Spinal cord (tissue), 10 donors: ENCODE data around the gene ADCY9. TPM values are rescaled to one million over a fixed set of nuclear protein-coding genes. Genes with fewer than 3 reads are reported as not detected.
"Not testable (repeated sequence)": the region's sequence is repeated elsewhere in the genome, so short reads cannot be mapped to it uniquely, and the experiment has no call there.

Source experiments
- DNase-seq, 6 donors: peaks; one replicate each; pipeline versions ENCODE4 v3.0.0 to v3.0.0-alpha.2; 2013 to 2015; ENCODE audit warnings: low spot score in 6 of 6, low read depth in 4 of 6
- H3K27ac ChIP-seq: one replicate; pipeline ENCODE4 v1.5.1; 2013; ENCODE audit warnings: low read depth, low read length, control low read depth
- H3K27me3 ChIP-seq: one replicate; pipeline ENCODE4 v1.6.1; 2013; ENCODE audit warnings: low read length; ENCODE audit not compliant: control insufficient read depth, insufficient read depth
- H3K36me3 ChIP-seq: one replicate; pipeline ENCODE4 v1.6.1; 2013; ENCODE audit warnings: low read length; ENCODE audit not compliant: control insufficient read depth, insufficient read depth
- H3K4me1 ChIP-seq: one replicate; pipeline ENCODE4 v1.6.1; 2013; ENCODE audit warnings: low read length; ENCODE audit not compliant: control insufficient read depth, insufficient read depth
- H3K4me3 ChIP-seq: one replicate; pipeline ENCODE4 v1.5.1; 2013; ENCODE audit warnings: low read depth, low read length, control low read depth
- H3K9me3 ChIP-seq: one replicate; pipeline ENCODE4 v1.6.1; 2013; ENCODE audit warnings: low read length; ENCODE audit not compliant: control insufficient read depth, insufficient read depth
- WGBS: methylation state at CpG from one replicate; pipeline ENCODE4 v1.1.5; 2013; ENCODE audit warnings: missing lambda C conversion rate; ENCODE audit not compliant: insufficient coverage; 5-methylcytosine and 5-hydroxymethylcytosine counted together
- polyA plus RNA-seq, 2 donors: library from polyadenylated mRNA; unstranded; fragments of 120-200 nt; gene quantifications; one replicate each; pipeline ENCODE4 v1.2.1, GENCODE V29; 2013; ENCODE audit not compliant: insufficient read length in 2 of 2
- total RNA-seq, 2 donors: library from RNA; depleted of rRNA in 1 of 2; stranded (reverse); fragments of 120-200 nt in 1 of 2; fragments of >200 nt in 1 of 2; gene quantifications; one replicate each; pipeline versions ENCODE4 v1.2.3 to v1.2.4, GENCODE V29; 2013 to 2014
- donor health status: healthy.

Gene ADCY9
- total and polyA plus RNA-seq, 4 donors, result 12.0 to 13.4 (median 13.0) TPM

DNA sequence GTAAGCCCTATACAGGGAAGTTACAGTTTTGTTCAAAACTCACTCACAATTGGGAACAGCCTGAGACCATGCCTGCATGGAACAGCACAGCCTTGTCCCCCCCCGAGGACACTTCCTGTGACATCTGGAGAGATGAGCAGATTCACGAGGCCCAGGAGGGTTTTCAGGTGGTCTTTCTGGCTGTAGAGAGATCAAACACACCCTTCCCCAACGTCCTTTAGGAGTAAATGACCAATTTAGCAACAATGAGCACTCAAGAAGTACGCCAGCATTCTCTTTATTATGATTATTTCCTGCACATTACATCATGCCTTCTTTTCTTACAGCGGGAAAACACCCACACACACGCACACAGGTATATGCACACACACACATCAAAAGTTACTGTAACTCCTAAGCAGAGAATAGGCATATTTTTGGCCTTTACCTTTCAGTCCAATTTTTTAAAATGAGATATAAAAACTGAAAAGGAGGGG is 39.0 kb downstream of the ADCY9 start:
- 68% methylated on average over 4 of the region's 6 CpGs for WGBS
- DNase-seq, result no peak
- Histone ChIP-seq H3K27me3 (no peaks in the 10 kb centered on the region), H3K9me3 (no peaks in the 10 kb centered on the region), H3K27ac (no peak overlapping the region), H3K36me3 (no peaks in the 10 kb centered on the region), H3K4me1 (peaks cover 13% of the 10 kb centered on the region), H3K4me3 (no peak overlapping the region)

DNA sequence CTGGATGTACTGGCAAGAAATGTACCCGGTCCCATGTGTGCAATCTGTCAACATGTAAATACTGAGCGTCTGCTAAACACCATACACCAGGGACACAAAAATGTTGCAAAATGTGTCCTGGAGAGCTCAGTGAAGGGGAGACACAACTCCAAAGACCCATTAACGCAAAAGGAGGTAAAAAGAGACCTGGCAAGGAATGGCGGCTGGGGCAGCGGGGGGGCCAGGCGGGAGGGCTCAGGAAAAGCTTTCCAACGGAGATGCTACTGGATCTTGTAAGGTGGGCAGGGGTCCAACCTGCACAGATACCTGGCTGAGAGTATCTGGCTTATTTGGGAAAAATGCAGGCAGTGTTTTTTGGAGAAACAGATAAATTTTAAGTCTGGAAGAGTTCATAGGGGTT is 40.7 kb downstream of the ADCY9 start:
- H3K36me3 ChIP-seq, result no peaks in the 10 kb centered on the region
- WGBS, result 89% methylated on average over 7 of the region's 7 CpGs
- no peak for DNase-seq
- H3K4me1 ChIP-seq, result no peaks in the 10 kb centered on the region
- no peak overlapping the region for H3K4me3 ChIP-seq
- H3K9me3 ChIP-seq, result no peaks in the 10 kb centered on the region
- no peak overlapping the region for H3K27ac ChIP-seq
- H3K27me3 ChIP-seq, result no peaks in the 10 kb centered on the region

DNA sequence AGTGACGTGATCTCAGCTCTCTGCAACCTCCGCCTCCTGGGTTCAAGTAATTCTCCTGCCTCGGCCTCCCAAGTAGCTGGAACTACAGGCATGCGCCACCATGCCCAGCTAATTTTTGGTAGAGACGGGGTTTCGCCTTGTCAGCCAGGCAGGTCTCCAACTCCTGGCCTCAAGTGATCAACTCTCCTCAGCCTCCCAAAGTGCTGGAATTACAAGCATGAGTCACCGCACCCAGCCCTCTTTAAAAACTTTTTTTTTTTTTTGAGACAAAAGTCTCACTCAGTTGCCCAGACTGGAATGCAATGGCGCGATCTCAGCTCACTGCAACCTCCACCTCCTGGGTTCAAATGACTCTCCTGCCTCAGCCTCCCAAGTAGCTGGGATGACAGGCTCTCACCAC is 43.1 kb downstream of the ADCY9 start:
- 99% methylated on average over 7 of the region's 9 CpGs for WGBS
- not testable (repeated sequence) for H3K36me3 ChIP-seq, DNase-seq, H3K4me3 ChIP-seq, H3K27ac ChIP-seq, H3K4me1 ChIP-seq, H3K27me3 ChIP-seq, H3K9me3 ChIP-seq

DNA sequence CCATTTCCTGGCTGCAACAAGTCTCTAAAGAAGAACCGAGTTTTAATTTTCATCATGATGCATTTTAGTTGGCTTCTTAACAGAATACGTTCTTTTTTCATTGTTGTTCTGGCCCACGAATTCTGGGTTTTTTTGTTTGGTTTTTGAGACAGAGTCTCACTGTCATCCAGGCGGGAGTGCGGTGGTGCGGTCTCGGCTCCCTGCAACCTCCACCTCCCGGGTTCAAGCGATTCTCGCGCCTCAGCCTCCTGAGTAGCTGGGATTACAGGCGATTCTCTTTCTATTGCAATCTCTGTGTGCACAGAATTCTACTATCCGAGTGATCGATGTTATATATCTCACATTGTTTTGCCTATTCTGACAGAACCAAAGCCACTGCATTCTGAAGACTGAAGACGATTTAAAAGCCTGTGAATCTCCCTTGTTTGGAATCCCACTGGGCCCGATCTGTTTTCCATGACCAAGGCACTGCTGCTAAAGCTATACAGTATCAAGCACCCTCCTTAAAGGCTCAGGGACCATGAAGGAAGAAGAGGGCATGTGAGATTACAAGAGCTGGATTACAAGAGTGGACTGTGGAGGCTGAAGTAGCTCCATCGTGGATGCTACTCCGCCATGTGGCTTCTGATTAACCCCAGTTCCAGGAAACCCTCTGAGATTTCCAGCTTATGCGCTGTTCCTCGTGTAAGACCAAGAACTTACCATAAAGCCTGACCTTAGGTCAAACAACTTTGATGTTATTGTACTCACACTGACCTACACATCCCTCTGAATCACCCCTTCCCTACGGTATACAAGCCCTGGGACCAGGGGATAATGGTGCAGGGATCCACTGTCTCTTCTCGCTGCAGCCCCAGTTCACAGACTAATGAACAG is 44.3 kb downstream of the ADCY9 start:
- Histone ChIP-seq H3K27me3 (no peaks in the 10 kb centered on the region), H3K4me3 (no peak overlapping the region), H3K36me3 (no peaks in the 10 kb centered on the region), H3K4me1 (no peaks in the 10 kb centered on the region), H3K27ac (no peak overlapping the region), H3K9me3 (no peaks in the 10 kb centered on the region)
- DNase-seq, result no peak
- 75% methylated on average over 17 of the region's 22 CpGs for WGBS

DNA sequence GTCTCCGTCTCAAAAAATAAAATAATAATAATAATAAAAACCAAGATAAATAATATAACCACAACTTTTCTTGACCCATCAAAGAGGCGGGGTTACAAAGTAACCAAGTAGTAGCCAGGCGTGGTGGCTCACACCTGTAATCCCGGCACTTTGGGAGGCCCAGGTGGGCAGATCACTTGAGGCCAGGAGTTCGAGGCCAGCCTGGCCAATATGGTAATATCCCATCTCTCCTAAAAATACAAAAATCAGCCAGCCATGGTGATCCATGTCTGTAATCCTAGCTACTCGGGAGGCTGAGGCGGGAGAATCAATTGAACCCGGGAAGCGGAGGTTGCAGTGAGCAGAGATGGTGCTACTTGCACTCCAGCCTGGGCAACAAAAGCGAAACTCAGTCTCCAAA is 45.3 kb downstream of the ADCY9 start:
- Histone ChIP-seq H3K36me3 (no peaks in the 10 kb centered on the region), H3K27ac (no peak overlapping the region), H3K9me3 (no peaks in the 10 kb centered on the region), H3K4me1 (no peaks in the 10 kb centered on the region), H3K4me3 (no peak overlapping the region), H3K27me3 (no peaks in the 10 kb centered on the region)
- DNase-seq, result no peak
- WGBS, result 100% methylated on average over 7 of the region's 10 CpGs

DNA sequence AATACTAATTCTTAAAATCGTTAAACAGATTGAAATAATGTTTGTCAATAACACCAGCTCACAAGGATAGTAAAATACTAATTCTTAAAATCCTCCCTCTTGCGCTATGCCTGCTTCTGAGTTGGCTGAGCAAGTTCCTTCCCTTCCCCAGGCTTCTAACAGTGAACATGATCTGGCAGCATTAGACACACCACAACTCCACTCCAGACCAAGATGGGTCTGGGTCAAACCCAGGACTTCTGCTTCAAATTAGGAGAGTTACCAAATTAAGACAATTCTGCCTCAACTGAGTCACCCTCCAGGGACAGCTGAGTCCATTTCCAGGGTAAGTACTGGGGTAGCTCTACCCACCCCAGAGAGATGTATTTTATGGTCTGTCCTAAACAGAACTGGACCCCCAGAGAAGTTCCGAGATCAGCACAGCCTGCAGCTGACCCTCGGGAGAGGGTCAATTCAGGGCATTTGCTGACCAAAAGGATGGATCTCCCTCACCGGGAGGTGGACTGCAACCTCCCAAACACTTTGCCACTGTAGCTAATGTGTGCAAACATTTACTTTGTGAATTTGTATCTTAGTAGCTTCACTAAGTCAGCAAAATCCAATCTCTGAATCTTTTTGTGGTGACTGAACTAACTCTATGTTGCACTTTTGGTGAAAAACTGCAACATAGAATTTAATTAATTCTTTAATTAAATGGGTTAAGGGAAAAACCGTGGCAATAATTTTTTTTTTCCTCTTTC is 48.8 kb downstream of the ADCY9 start:
- Histone ChIP-seq H3K4me3 (no peak overlapping the region), H3K9me3 (peaks cover 2% of the 10 kb centered on the region), H3K4me1 (no peaks in the 10 kb centered on the region), H3K27me3 (no peaks in the 10 kb centered on the region), H3K36me3 (no peaks in the 10 kb centered on the region), H3K27ac (no peak overlapping the region)
- DNase-seq, result no peak
- 50% methylated on average over 2 of the region's 6 CpGs for WGBS

DNA sequence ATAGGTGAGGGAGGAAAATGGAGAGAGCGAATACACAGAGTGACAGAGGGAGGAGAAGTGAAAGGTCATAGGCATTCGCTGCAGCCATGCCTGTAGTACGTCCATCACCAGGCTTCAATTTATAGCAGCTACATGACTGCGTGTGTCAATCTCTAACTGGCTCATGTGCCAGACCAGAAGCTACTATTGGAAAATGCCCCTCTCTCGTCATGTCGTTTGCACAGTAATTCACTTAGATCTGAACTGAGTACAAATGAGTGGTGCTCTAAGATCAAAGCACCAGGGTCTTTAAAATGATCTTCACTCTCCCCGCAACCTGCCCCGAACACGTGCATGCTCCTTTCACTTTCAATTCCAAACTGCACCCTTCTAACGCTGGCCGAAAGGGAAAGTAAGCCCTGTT is 51.3 kb downstream of the ADCY9 start:
- Histone ChIP-seq H3K4me3 (no peak overlapping the region), H3K4me1 (no peaks in the 10 kb centered on the region), H3K36me3 (no peaks in the 10 kb centered on the region), H3K9me3 (peaks cover 15% of the 10 kb centered on the region), H3K27ac (no peak overlapping the region), H3K27me3 (no peaks in the 10 kb centered on the region)
- 84% methylated on average over 10 of the region's 11 CpGs for WGBS
- no peak for DNase-seq

DNA sequence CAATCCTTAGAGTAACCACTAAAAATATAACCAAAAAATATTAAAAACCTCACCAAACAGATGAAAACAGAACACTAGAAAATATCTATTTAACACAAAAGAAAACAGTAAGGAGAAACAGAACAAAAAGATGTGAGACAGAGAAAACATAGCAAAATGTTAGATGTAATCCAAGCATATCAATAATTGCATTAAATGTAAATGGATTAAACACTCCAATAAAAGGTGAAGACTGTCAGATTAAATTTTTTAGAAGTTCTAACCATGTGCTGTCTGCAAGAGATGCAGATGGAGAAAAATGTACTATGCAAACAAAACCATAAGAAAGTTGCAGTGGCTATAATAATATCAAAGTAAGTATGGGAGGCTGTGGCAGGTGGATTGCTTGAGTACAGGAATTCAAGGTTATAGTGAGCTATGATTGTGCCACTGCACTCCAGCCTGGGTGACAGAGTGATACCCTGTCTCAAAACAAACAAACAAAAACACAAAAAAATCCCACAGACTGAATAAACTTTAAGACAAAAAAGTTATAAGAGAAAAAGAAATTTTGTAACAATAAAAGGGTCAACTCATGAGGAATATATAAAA is 53.9 kb downstream of the ADCY9 start:
- H3K4me1 ChIP-seq, result no peaks in the 10 kb centered on the region
- no peak for DNase-seq
- no peak overlapping the region for H3K4me3 ChIP-seq
- no peaks in the 10 kb centered on the region for H3K36me3 ChIP-seq
- H3K27me3 ChIP-seq, result no peaks in the 10 kb centered on the region
- H3K9me3 ChIP-seq, result peaks cover 16% of the 10 kb centered on the region
- no peak overlapping the region for H3K27ac ChIP-seq

DNA sequence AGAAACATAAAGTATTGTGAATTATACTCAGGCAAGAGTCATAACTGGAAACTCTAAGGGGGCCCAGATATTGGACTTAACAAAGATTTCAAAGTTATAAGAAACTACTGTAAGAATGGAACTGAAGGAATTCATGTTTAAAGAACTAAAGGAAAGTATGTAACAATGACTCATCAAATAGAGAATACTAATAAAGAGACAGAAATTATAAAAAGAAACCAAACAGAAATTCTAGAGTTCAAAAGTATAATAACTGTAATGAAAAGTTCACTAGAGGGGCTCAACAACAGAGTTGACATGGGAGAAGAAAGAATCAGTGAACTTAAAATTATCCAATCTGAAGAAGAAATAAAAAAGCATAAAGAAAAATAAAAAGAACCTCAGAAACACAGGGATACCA is 55.4 kb downstream of the ADCY9 start:
- H3K4me1 ChIP-seq, result no peaks in the 10 kb centered on the region
- no peak for DNase-seq
- no peaks in the 10 kb centered on the region for H3K36me3 ChIP-seq
- no peak overlapping the region for H3K27ac ChIP-seq
- H3K9me3 ChIP-seq, result peaks cover 16% of the 10 kb centered on the region
- H3K4me3 ChIP-seq, result no peak overlapping the region
- H3K27me3 ChIP-seq, result no peaks in the 10 kb centered on the region
